Measurements from ENCODE around the gene RPLP1. TPM values are rescaled to one million over a fixed set of nuclear protein-coding genes. Genes with fewer than 3 reads are reported as not detected.

The RPLP1 gene
- total RNA-seq, 2 experiments from 2014 or later: 2,049 to 2,137 TPM

GRCh38 chr15:69480932-69481331 is 28.3 kb downstream of the RPLP1 start:
- ChIA-PET CTCF (interaction anchor here (0.6 to 1.4 kb wide), 2 partner anchors 13 to 920 kb away, joined by 3 to 4 read pairs; no protein-coding TSS in a partner anchor), POLR2A (interaction anchor here (0.6 kb wide), 1 partner anchor 1013 kb away, joined by 3 read pairs; no protein-coding TSS in a partner anchor)

- ChIA-PET CTCF (no interaction called here), POLR2A (no interaction called here)
Observed at GRCh38 chr15:69482686-69483256, 30.2 kb downstream of the RPLP1 start.

GRCh38 chr15:69484837-69485236 is 32.2 kb downstream of the RPLP1 start:
- CTCF ChIA-PET: no interaction called here
- POLR2A ChIA-PET: no interaction called here

GRCh38 chr15:69486481-69487110 is 34.0 kb downstream of the RPLP1 start:
- ChIA-PET POLR2A (no interaction called here), CTCF (interaction anchor here (1.5 kb wide), 1 partner anchor 11 kb away, joined by 3 read pairs; no protein-coding TSS in a partner anchor)

GRCh38 chr15:69489073-69489571 is 36.5 kb downstream of the RPLP1 start:
- ChIA-PET CTCF (no interaction called here), POLR2A (no interaction called here)

- POLR2A ChIA-PET: no interaction called here
- CTCF ChIA-PET: no interaction called here
Observed at GRCh38 chr15:69490356-69491037, 37.9 kb downstream of the RPLP1 start.

- POLR2A ChIA-PET: no interaction called here
- CTCF ChIA-PET: no interaction called here
Observed at GRCh38 chr15:69491038-69491505, 38.5 kb downstream of the RPLP1 start.

- CTCF ChIA-PET: interaction anchor here (0.7 kb wide), 1 partner anchor 811 kb away, joined by 4 read pairs; no protein-coding TSS in a partner anchor
- POLR2A ChIA-PET: no interaction called here
Observed at GRCh38 chr15:69493406-69493805, 40.8 kb downstream of the RPLP1 start.

GRCh38 chr15:69496001-69496400 is 43.4 kb downstream of the RPLP1 start:
- ChIA-PET CTCF (no interaction called here), POLR2A (no interaction called here)

- ChIA-PET POLR2A (no interaction called here), CTCF (no interaction called here)
Observed at GRCh38 chr15:69497076-69497475, 44.5 kb downstream of the RPLP1 start.

- ChIA-PET CTCF (no interaction called here), POLR2A (no interaction called here)
Observed at GRCh38 chr15:69497667-69498066, 45.0 kb downstream of the RPLP1 start.

- CTCF ChIA-PET: no interaction called here
- POLR2A ChIA-PET: no interaction called here
Observed at GRCh38 chr15:69498282-69498681, 45.7 kb downstream of the RPLP1 start.

GRCh38 chr15:69498987-69499386 is 46.4 kb downstream of the RPLP1 start:
- POLR2A ChIA-PET: no interaction called here
- CTCF ChIA-PET: no interaction called here

GRCh38 chr15:69499521-69500211 is 47.0 kb downstream of the RPLP1 start:
- ChIA-PET CTCF (interaction anchor here (1.5 kb wide), 1 partner anchor 77 kb away, joined by 3 read pairs; no protein-coding TSS in a partner anchor), POLR2A (no interaction called here)

- ChIA-PET CTCF (interaction anchor here (1.5 kb wide), 1 partner anchor 76 kb away, joined by 3 read pairs; no protein-coding TSS in a partner anchor), POLR2A (no interaction called here)
Observed at GRCh38 chr15:69500339-69500738, 47.7 kb downstream of the RPLP1 start.

- POLR2A ChIA-PET: no interaction called here
Observed at GRCh38 chr15:69501456-69501855, 48.8 kb downstream of the RPLP1 start.

GRCh38 chr15:69502470-69503045 is 49.9 kb downstream of the RPLP1 start:
- ChIA-PET CTCF (no interaction called here), POLR2A (no interaction called here)

More at GRCh38 chr15:69501456-69501855, 48.8 kb downstream of the RPLP1 start:
- CTCF ChIA-PET: no interaction called here

GRCh38 chr15:69504352-69505040 is 51.9 kb downstream of the RPLP1 start:
- ChIA-PET CTCF (no interaction called here), POLR2A (no interaction called here)

Data from activated CD8-positive, alpha-beta memory T cell treated with anti-CD3 and anti-CD28 coated beads for 36 hours (primary cell).